ENCODE data around the gene SUV39H2. TPM values are rescaled to one million over a fixed set of nuclear protein-coding genes. Genes with fewer than 3 reads are reported as not detected.
"Not testable (repeated sequence)": the region's sequence is repeated elsewhere in the genome, so short reads cannot be mapped to it uniquely, and the experiment has no call there.

Gene SUV39H2
- total and polyA plus RNA-seq, 4 donors: 1.8 to 7.5 (median 2.9) TPM

- H3K9ac ChIP-seq (ENCODE audit: low read depth in 1 of 2, low read length in 2 of 2): no peak overlapping the region
- no peak overlapping the region for H3K4me3 ChIP-seq (ENCODE audit: low read depth in 1 of 3, low read length in 3 of 3)
- no peaks in the 10 kb centered on the region for H3K9me3 ChIP-seq (ENCODE audit: control insufficient read depth in 4 of 4, low read length in 3 of 4)
- DNase-seq (ENCODE audit: low spot score): no peak
- TF ChIP-seq YY1 (IDR thresholded peaks at IDR 0.05) (no peak), JUND (IDR thresholded peaks at IDR 0.05) (no peak), ZBTB33 (IDR thresholded peaks at IDR 0.05) (no peak)
- no peak overlapping the region for H3K27ac ChIP-seq (ENCODE audit: low read depth in 1 of 2, low read length in 2 of 2)
- H3K4me1 ChIP-seq (ENCODE audit: control insufficient read depth in 4 of 4, insufficient read depth in 4 of 4, low read length in 3 of 4): no peaks in the 10 kb centered on the region
- no peaks in the 10 kb centered on the region for H3K27me3 ChIP-seq (ENCODE audit: control insufficient read depth in 4 of 4, insufficient read depth in 4 of 4, low read length in 3 of 4)
- peaks cover 0 to 18% (median 6%) of the 10 kb centered on the region in 4 donors for H3K36me3 ChIP-seq (ENCODE audit: control insufficient read depth in 4 of 4, insufficient read depth in 3 of 4, low read depth in 1 of 4, low read length in 3 of 4)
These were observed 18.9 kb upstream of the SUV39H2 start for GRCh38 chr10:14859775-14860174.

GRCh38 chr10:14860791-14861190 lies 17.9 kb upstream of the SUV39H2 start:
- TF ChIP-seq TAF1 (conservative IDR thresholded peaks at IDR 0.05) (no peak), REST (IDR thresholded peaks at IDR 0.05) (no peak), NR2F2 (IDR thresholded peaks at IDR 0.05) (no peak), ZBTB33 (IDR thresholded peaks at IDR 0.05) (no peak)
- H3K9ac ChIP-seq (ENCODE audit: low read depth in 1 of 2, low read length in 2 of 2): no peak overlapping the region
- peaks cover 0 to 14% (median 6%) of the 10 kb centered on the region in 4 donors for H3K36me3 ChIP-seq (ENCODE audit: control insufficient read depth in 4 of 4, insufficient read depth in 3 of 4, low read depth in 1 of 4, low read length in 3 of 4)
- DNase-seq (ENCODE audit: low spot score): no peak
- H3K9me3 ChIP-seq (ENCODE audit: control insufficient read depth in 4 of 4, low read length in 3 of 4): no peaks in the 10 kb centered on the region
- no peaks in the 10 kb centered on the region for H3K27me3 ChIP-seq (ENCODE audit: control insufficient read depth in 4 of 4, insufficient read depth in 4 of 4, low read length in 3 of 4)
- H3K4me3 ChIP-seq (ENCODE audit: low read depth in 1 of 3, low read length in 3 of 3): no peak overlapping the region
- no peaks in the 10 kb centered on the region for H3K4me1 ChIP-seq (ENCODE audit: control insufficient read depth in 4 of 4, insufficient read depth in 4 of 4, low read length in 3 of 4)
- H3K27ac ChIP-seq (ENCODE audit: low read depth in 1 of 2, low read length in 2 of 2): no peak overlapping the region
- 93% methylated on average over 1 of the region's 1 CpG for WGBS

- WGBS: 98% methylated on average over 6 of the region's 6 CpGs
- not testable (repeated sequence) for H3K9ac ChIP-seq (ENCODE audit: low read depth in 1 of 2, low read length in 2 of 2); H3K9me3 ChIP-seq (ENCODE audit: control insufficient read depth in 4 of 4, low read length in 3 of 4); H3K27me3 ChIP-seq (ENCODE audit: control insufficient read depth in 4 of 4, insufficient read depth in 4 of 4, low read length in 3 of 4); DNase-seq (ENCODE audit: low spot score); H3K27ac ChIP-seq (ENCODE audit: low read depth in 1 of 2, low read length in 2 of 2); H3K4me1 ChIP-seq (ENCODE audit: control insufficient read depth in 4 of 4, insufficient read depth in 4 of 4, low read length in 3 of 4); H3K4me3 ChIP-seq (ENCODE audit: low read depth in 1 of 3, low read length in 3 of 3)
- peaks cover 0 to 19% (median 13%) of the 10 kb centered on the region in 4 donors for H3K36me3 ChIP-seq (ENCODE audit: control insufficient read depth in 4 of 4, insufficient read depth in 3 of 4, low read depth in 1 of 4, low read length in 3 of 4)
These were observed 14.2 kb upstream of the SUV39H2 start for GRCh38 chr10:14864466-14864865.

- peaks cover 0 to 23% (median 15%) of the 10 kb centered on the region in 4 donors for H3K36me3 ChIP-seq (ENCODE audit: control insufficient read depth in 4 of 4, insufficient read depth in 3 of 4, low read depth in 1 of 4, low read length in 3 of 4)
- H3K27me3 ChIP-seq (ENCODE audit: control insufficient read depth in 4 of 4, insufficient read depth in 4 of 4, low read length in 3 of 4): not testable (repeated sequence)
- 96% methylated on average over 3 of the region's 3 CpGs for WGBS
These were observed 13.8 kb upstream of the SUV39H2 start for GRCh38 chr10:14864871-14865270.

More at GRCh38 chr10:14864871-14865270, 13.8 kb upstream of the SUV39H2 start:
- H3K27ac ChIP-seq (ENCODE audit: low read depth in 1 of 2, low read length in 2 of 2); H3K4me1 ChIP-seq (ENCODE audit: control insufficient read depth in 4 of 4, insufficient read depth in 4 of 4, low read length in 3 of 4); H3K9ac ChIP-seq (ENCODE audit: low read depth in 1 of 2, low read length in 2 of 2); H3K9me3 ChIP-seq (ENCODE audit: control insufficient read depth in 4 of 4, low read length in 3 of 4); DNase-seq (ENCODE audit: low spot score); H3K4me3 ChIP-seq (ENCODE audit: low read depth in 1 of 3, low read length in 3 of 3): not testable (repeated sequence)
